Breast epithelium (tissue), 3 donors: ENCODE measurements around the gene FGF6.

ENCODE experiments used
- POLR2A ChIP-seq: fragments of 450-650 bp; IDR thresholded peaks from one replicate; pipeline ENCODE4 v1.6.1; 2016; ENCODE audit warnings: antibody characterized with exemption, mild to moderate bottlenecking, moderate library complexity
- TF ChIP-seq, protein P1 (sequence below), 3 donors: fragments of 450-650 bp; IDR thresholded peaks; one replicate each; pipeline ENCODE4 v1.5.1; 2016 to 2017; ENCODE audit warnings: antibody characterized with exemption in 3 of 3, mild to moderate bottlenecking in 3 of 3, moderate library complexity in 3 of 3

DNA sequence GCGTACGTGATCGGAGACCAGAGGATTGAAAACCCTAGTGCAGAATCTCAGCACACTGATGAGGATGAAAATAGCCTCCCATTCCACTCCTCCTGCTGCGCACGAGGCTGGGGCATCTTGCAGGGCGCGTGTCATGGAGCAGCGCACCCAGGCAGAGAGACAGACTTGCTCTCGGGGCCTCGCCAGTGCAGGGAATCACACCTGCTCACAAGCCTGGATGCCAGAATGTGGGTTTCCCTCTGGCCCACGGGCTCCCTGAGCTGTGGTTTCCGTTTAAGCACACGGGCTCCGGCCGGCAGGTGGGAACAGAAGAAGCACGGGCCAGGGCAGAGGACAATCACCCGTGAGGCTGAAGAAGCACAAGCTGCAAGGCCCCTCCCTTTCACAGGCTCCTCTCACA, 2.0 kb downstream of the FGF6 start:
- TF ChIP-seq, protein P1, sequence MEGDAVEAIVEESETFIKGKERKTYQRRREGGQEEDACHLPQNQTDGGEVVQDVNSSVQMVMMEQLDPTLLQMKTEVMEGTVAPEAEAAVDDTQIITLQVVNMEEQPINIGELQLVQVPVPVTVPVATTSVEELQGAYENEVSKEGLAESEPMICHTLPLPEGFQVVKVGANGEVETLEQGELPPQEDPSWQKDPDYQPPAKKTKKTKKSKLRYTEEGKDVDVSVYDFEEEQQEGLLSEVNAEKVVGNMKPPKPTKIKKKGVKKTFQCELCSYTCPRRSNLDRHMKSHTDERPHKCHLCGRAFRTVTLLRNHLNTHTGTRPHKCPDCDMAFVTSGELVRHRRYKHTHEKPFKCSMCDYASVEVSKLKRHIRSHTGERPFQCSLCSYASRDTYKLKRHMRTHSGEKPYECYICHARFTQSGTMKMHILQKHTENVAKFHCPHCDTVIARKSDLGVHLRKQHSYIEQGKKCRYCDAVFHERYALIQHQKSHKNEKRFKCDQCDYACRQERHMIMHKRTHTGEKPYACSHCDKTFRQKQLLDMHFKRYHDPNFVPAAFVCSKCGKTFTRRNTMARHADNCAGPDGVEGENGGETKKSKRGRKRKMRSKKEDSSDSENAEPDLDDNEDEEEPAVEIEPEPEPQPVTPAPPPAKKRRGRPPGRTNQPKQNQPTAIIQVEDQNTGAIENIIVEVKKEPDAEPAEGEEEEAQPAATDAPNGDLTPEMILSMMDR (IDR thresholded peaks at IDR 0.05): no peak
- TF ChIP-seq POLR2A: no peak
